ENCODE measurements around the gene EIF5.
"Not testable (repeated sequence)": the region's sequence is repeated elsewhere in the genome, so short reads cannot be mapped to it uniquely, and the experiment has no call there.

Gene EIF5

GRCh38 chr14:103336191-103336590 lies 2.2 kb downstream of the EIF5 start:
- no peak for DNase-seq (ENCODE audit: low spot score)

- DNase-seq (ENCODE audit: low spot score): no peak
Measured at GRCh38 chr14:103337794-103338193, 3.8 kb downstream of the EIF5 start.

- no peak for DNase-seq (ENCODE audit: low spot score)
Measured at GRCh38 chr14:103339561-103339960, 5.5 kb downstream of the EIF5 start.

GRCh38 chr14:103340480-103341212 lies 6.6 kb downstream of the EIF5 start:
- no peak for DNase-seq (ENCODE audit: low spot score)

- no peak for DNase-seq (ENCODE audit: low spot score)
Measured at GRCh38 chr14:103341250-103342129, 7.5 kb downstream of the EIF5 start.

- DNase-seq (ENCODE audit: low spot score): no peak
Measured at GRCh38 chr14:103343164-103343879, 9.3 kb downstream of the EIF5 start.

- DNase-seq (ENCODE audit: low spot score): no peak
Measured at GRCh38 chr14:103343905-103344797, 10.1 kb downstream of the EIF5 start.

DNA sequence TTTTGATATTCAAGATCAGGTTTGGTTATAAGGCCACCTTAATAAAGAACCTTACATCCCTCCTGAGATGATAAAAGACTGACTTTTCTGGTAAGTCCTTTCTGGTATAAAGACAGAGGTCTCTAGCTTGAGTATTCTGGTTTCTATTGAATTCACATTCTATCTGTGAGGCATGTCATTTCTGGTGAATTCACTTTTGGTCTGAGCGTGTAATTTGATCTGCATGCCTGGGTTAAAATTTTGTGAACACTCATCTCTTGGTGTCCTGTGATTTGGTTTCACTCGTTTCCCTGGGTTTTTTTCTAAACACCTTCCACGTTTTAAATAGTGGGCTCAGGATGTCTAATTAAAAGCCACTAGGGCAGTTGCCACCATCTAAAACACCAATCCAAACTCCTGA lies 12.2 kb downstream of the EIF5 start:
- no peak for DNase-seq (ENCODE audit: low spot score)

DNA sequence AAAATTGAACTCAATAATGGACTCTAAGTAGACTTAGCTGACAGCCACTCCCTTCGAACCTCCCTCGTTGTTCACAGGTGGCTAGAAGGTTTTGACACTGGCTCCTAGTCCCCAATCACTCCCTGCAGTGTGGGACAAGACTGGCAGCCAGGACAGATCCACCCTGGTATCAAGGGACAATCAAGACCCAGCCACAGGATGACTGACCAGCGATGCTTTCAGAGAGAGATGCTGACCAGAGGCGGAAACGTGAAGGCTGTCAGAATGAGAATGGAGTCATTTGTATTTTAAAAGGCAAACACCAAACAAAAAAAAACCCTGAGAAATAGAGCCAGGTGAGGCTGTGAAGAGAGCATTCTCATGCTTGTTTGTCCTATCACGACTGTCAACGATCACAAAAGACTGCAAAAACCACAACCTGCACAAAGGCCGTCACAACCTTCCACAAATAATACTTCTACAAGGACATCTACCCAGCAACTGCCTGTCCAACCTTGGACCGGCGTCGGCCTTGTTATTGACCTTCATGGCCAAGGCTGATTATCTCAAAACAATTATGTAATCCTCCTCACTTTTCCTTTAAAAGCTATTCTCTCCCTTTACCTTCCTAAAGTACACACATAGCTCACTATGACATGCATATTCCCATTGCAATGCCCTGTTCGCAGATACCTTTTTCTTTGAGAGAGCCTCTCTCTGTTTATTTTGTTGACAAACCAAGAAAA lies 13.2 kb downstream of the EIF5 start:
- DNase-seq (ENCODE audit: low spot score): no peak

DNA sequence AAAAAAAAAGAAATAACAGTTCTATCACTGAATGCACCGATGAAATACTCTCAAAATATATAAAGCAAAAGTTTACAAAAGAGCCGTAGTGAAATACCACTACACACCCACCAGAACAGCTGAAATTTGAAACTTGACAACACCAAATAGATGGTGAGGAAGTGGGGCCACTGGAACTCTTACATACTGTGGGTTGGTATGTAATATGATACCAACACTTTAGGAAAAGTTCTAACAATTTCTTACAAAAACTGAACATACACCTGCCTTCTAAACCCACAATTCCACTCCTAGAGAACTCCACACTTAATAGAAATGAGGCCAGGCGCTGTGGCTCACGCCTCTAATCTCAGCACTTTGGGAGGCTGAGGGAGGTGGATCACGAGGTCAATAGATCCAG lies 14.1 kb downstream of the EIF5 start:
- no peak for DNase-seq (ENCODE audit: low spot score)

GRCh38 chr14:103349982-103350381 lies 15.9 kb downstream of the EIF5 start:
- no peak for DNase-seq (ENCODE audit: low spot score)

DNA sequence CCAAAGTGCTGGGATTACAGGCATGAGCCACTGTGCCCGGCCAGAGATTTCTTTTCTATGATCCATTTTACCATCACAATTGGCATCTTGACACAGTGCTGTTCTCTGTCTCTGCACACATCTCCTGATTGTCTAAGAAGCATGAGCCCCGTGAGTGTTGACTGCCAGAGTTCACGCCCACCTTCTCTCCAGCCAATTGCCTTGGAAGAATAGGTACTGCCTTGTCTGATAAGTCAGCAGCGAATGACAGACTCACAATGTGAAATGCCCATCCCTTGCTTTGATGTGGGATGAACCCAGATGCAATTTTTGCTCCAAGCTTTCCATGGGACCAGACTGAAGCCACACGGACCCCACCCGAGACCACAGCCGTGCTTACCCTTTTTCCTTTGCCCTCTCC lies 19.3 kb downstream of the EIF5 start:
- DNase-seq (ENCODE audit: low spot score): no peak

DNA sequence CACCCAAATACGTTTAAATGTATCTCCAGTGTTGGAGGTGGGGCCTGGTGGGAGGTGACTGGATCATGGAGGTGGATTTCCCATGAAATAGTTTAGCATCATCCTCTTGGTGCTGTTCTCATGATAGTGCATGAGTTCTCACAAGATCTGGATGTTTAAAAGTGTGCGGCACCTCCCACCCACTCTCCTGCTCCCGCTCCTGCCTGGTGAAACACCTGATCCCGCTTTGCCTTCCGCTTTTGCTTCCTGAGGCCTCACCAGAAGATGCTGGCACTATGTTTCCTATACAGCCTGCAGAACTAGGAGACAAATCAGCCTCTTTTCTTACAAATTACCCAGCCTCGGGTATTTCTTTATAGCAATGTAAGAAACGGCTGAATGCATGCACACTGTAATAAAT lies 20.1 kb downstream of the EIF5 start:
- no peak for DNase-seq (ENCODE audit: low spot score)

GRCh38 chr14:103356024-103356682 lies 22.1 kb downstream of the EIF5 start:
- DNase-seq (ENCODE audit: low spot score): no peak

- not testable (repeated sequence) for DNase-seq (ENCODE audit: low spot score)
Measured at GRCh38 chr14:103357552-103357951, 23.5 kb downstream of the EIF5 start.

DNA sequence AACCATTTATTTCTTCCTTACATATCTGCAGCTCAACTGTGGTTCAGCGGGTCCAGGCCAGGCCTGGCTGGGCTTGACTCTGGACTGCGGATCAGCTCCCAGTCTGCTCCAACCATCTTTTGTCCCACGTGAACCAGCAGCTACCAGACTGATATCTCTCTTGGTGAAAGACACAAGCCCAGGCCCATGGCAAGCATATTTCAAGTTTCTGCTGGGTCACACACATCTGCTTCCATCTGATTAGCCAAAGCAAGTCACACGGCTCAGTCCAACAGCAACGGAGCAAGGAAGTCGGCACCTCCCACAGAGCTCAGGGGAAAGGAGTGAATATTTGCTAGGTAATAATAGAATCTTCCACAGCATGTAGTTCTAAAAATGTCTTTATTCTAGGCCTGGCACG lies 26.5 kb downstream of the EIF5 start:
- DNase-seq (ENCODE audit: low spot score): no peak

- peak; percentile 51 for DNase-seq (ENCODE audit: low spot score)
Measured at GRCh38 chr14:103361867-103362266, 27.8 kb downstream of the EIF5 start.

DNA sequence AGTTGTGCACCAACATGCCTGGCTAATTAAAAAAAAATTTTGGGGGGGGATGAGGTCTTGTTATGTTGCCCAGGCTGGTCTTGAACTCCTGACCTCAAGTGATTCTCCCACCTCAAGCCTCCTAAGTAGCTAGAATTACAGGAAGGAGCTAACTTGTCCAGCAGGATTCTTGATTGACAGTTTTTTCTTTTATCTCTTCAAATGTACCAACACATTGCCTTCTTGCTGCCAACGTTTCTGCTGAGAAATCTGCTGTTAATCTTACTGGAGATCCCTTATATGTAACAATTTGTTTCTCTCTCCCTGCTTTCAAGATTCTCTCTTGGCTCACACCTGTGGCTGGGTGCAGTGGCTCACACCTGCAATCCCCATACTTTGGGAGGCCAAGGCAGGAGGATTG lies 28.7 kb downstream of the EIF5 start:
- no peak for DNase-seq (ENCODE audit: low spot score)

DNA sequence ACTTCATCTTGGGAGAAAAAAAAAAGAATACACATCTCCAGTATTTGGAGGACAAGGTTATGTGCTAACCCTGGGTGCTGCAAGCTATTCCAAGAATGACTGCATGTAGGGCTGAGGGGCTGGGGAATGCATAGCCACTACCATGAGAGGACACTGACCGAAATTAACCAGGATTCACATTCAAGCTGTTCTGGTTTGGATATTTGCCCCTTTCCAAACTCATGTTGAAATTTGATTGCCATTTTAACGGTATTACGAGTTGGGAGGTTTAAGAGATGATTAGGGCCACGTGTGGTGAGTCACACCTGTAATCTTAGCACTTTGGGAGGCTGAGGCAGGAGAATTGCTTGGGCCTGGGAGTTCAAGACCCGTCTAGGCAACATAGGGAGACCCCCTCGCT lies 32.7 kb downstream of the EIF5 start:
- DNase-seq (ENCODE audit: low spot score): no peak

DNA sequence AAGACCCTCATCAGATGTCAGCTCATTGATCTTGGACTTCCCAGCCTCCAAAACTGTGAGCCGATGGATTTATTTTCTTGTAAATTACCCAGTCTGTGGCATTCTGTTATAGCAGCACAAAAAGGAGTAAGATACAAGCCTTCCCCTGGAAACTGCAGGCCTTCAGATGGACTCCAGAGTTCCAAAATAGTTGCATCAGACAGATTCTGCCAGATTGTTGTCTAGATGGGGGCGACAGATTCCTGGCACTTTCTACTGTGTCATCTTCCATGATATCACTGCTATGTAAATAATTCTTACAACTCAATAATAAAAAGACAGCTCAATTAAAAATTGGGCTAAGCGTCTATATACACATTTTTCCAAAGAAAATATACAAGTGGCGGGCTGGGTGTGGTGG lies 34.0 kb downstream of the EIF5 start:
- no peak for DNase-seq (ENCODE audit: low spot score)

- DNase-seq (ENCODE audit: low spot score): no peak
Measured at GRCh38 chr14:103370087-103370486, 36.0 kb downstream of the EIF5 start.

All from COLO829 (cell line).